H4 (cell line): ENCODE data around the gene HDHD5. TPM values are rescaled to one million over a fixed set of nuclear protein-coding genes. Genes with fewer than 3 reads are reported as not detected.

Source experiments
- DNase-seq: peaks from one replicate; pipeline ENCODE4 v3.0.0-alpha.2; 2015; ENCODE audit warnings: low spot score
- total RNA-seq: library from RNA; depleted of rRNA; stranded (reverse); fragments of >200 nt; shearing (Covaris generic); gene quantifications from 2 replicates; pipeline ENCODE4 v1.2.3, GENCODE V29; 2014

Gene HDHD5
- total RNA-seq, 1 experiment from 2014 or later = 23.6 TPM

DNA sequence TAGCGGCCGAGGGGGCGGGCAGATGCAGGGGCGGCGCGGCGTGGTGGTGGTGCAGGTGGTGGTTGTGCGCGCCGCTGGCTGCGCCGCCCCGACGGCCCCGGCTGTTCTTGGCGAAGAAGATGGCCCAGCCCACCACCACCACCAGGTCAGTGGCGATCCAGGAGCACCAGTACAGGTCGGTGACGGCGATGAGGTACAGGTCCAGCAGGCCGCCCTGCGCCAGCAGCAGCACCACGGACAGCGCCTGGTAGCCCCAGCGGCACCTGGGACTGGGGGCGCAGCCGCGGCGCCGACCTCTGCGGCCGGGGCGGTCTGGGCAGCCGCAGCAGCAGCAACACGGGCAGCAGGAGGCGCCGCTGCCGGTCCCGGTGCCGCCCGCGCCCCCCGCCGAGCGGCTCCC, 38.8 kb downstream of the HDHD5 start:
- peak; percentile 12 for DNase-seq

DNA sequence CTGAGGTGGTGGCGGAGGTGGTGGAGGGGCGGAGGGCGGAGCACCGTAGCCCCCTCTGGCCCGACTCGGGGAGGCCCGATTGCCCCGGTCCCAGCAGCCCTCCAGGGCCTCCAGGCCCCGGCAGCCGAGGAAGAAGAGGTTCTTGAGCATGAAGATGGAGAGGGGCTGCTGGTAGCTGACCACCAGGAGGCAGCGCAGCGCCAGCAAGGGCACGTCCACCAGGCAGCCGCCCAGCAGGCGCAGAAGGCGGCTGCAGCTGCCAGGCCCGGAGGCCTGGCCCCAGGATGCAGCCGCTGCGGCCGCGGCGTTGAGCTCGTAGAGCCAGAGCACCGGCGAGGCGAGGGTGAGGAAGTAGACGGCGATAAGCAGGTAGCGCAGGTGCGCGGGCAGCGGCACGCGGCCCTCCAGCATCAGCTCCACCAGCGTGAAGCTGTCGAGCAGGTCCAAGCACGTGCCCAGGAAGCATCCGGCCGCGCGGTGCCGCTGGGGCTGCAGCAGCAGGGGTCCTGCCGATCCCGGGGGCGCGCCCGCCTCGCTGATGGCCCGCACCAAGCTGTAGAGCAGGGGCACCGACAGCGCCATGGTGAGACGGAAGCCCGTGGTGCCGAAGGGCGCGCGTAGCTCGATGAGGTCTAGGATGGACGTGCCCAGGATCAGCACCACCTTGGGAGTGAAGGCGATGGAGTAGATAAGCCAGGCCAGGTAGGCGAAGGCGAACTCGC, 39.4 kb downstream of the HDHD5 start:
- no peak for DNase-seq

DNA sequence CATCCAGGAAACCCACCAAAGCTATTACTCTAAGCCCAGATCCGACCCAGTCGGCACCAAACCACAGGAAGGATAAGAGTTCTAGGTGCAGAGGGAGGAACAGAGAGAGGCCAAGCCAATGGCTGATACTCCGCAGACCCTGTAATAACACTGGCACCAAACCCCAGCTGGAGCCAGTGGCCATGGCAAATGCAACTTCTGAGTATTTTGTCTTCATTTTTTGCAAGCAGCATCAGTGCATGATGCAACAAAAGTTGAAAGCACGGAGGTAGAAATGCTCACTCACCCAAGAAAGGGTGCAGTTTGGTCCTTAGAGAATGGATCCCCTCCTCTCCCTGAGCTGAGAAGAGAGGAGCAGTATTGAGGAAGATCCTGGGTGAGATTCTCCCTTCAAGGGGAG, 40.7 kb downstream of the HDHD5 start:
- DNase-seq = no peak

DNA sequence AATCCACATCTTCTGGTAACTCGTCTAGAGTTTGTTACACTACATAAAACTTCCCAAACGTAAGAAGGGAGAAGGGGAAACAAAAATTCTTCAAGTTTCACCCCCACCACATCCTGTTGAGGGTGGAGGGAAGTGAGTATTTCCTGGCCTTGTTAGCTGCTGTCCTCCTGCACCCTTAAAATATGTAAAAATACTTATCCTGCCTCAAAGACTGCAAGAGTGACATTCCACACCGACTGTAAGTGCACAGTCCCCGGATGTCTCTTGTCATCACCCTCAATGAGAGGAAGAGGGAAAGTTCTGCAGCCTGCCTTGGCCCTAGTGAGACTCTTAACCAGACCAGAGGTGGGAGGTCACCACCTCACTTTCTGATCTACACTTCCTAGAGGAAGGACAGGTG, 41.2 kb downstream of the HDHD5 start:
- no peak for DNase-seq

DNA sequence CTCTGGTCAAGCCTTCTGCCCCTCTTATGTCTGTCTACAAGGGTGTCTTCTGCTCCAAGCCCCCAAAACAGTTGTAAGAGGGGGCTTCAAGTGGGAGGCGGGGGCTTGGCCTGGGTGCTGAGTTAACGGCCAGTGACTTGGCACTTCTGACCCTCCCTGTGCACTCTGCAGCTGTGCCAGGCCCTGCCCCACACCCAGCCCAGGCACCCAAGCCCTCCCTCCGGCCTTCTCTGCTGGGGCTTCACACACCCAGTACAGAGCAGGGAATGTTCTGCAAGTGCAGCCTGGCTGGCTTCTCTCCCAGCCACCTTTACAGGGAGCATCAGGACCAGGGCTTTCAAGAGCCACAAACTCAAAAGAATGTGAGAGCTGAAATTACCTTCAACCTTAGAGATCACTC, 41.7 kb downstream of the HDHD5 start:
- DNase-seq = no peak

DNA sequence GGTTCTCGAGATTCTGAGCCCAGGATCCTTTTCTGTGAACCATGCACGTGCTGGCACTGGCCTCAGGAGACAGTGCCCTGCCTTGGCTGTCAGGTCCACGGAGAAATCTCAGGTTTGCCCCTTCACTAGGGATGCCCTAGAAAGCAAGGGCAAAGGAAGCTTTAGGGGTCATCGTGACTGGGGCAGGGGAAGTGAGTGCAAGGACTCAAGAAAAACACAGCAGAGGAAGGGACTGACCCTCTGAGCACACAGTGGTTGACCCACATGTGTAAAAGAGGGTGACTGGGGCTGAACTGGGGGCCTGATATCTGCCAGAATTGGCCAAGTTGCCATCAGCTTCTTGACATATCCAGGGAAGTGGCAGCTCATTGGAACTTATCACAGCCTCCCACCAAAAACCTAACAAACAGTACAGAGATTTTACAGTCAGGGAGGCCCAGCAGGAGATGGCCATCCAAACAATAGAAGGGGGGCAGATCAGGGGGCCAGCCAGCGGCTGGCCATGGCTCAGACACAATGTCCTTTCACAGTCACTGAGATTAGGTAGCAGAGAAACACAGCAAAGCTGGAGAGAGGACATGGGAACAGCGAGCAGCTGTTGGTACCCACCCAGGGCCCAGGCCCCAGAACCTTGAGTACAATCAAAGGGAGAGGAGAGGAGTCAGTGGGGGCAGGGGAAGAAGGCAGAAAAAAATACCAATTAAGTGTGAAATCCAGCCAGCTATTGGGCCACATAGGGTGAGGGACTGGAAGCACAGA, 42.3 kb downstream of the HDHD5 start:
- DNase-seq = no peak

DNA sequence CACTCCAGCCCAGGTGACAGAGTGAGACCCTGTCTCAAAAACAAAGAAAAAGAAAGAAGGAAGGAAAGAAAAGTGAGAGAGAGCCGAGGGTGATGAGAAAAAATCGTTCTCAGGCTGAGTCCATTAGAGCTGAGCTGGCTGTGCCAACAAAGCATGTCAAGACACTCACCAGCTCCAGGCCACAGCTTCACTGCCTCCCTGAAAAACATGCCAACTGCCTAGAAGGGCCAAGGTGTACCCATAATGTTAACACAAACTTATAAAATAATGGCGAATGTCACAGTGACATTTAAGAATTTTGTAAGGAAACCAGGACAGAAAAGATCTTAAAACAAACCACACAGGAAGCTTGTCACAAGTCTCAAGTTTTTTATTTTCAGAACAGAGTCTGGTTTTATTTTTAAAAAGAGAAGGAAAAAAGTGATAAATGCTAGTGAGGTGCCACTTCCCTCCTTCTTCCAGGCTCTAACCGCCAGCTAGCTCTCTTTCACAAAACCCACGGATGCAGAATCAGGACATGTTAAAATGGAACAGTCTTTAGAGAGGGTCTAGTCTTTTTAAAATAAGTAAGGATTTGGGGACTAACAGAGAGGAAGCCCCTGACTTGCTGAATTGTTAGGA, 43.0 kb downstream of the HDHD5 start:
- DNase-seq = no peak

DNA sequence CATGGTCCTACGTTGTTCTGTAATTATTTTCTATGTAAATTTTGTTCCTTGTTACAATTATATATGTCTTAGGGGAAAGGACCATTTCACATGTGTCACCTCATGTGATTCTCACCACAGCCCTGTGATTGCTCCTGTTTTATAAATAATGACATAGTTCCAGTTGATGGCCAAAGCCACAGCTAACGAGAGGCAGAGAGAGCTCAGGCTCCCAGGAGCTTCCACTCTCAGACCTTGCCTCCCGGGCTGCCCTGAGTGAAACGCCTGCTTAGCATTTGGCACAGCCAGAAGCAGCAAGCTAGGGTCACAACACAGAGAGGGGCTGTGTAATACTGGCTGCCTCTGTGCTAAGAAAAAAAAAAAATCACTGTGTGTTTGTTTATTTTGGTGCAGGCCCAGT, 43.8 kb downstream of the HDHD5 start:
- DNase-seq = no peak

DNA sequence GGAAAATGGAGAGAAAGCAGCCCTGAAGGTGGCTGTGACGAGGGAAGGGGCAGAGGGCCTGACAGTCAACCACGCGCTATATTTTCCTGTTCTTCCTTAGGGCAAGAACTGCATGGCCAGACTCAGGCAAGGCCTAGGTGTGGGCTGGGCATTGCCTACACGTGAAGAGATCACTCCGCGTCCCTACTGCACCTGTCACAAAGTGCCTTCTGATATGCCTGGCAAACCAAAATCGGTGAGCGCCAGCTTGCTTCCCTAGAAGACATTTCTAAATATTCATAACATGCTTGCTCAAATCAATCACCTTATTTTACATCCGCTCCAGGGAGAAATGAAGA, 44.2 kb downstream of the HDHD5 start:
- DNase-seq = no peak

DNA sequence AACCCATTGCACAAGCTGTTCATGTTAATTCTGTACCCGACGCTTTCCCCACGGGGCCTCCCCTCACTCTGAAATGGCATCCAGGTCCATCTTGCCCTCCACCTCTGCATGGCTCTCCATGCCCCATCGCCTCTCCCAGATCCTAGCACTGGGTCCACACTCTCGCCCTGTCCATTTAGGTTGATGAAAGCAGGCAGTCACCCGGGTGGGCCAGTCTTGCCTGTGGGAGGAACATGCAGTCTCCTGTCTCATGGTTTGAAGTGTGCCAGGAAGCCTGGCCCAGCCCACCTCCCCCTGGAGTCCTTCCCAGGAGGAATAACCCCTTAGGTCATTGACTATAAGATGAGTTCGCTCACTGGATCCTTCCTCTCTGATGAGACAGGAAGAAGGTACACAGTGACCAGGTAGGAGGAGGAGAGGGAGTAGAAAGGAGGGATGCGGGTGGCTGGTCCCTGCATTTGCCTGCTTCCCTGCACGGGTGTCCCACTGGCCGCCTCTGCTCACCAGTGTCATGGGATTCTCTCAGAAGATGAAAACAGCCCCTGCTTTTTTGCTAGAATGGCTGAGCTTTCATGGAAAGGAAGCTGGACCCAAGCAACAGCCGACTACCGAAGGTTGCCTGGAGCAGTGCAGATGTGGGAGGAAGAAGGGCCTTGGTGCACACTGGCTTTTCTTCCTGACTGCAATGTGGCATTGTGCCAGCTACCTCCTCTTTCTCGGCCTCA, 44.7 kb downstream of the HDHD5 start:
- DNase-seq = no peak

DNA sequence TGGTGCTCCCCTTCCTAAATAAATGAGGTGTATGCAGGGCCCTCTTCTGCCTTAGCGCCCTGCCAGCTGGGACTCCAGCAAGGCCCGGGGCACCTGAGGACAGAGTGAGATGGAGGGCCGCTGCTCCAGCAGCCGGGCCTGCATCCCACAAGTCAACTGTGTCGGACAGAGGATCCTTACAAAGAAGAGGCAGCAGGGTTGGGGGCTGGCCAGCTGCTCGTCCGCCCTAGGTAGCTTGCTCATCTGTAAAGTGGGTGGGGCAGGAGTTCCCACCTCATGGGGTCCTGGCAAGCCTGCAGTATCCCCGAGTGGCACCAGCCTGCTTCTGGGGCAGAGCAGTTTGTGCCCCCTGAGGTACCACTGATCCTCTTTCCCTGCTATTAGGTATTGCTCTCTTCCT, 45.5 kb downstream of the HDHD5 start:
- no peak for DNase-seq

DNA sequence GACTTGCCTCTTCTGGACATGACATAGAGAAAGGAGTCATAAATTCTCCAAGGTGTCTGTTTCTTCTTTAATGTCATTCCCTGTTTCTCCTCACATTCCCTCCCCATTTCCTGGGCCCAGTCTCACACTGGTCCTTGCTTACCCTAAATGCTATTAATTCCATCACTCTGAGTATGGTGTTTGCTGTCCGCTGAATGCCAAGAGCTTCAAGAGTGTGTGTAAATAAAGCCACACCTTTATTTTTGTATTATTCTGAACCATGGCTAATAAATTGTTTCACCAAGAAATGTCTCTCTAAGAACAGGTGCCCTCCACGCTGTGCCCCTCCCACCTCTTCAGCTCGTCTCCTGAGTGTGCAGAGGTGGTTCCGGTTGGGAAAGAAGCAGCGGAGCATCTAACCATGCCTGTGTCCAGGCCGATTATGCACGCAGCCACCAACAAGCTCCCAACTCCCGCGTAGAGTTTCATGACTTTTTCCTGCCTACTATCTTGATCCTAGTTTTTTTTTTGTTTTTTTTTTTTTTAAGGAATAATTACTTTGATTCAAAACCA, 46.5 kb downstream of the HDHD5 start:
- no peak for DNase-seq

DNA sequence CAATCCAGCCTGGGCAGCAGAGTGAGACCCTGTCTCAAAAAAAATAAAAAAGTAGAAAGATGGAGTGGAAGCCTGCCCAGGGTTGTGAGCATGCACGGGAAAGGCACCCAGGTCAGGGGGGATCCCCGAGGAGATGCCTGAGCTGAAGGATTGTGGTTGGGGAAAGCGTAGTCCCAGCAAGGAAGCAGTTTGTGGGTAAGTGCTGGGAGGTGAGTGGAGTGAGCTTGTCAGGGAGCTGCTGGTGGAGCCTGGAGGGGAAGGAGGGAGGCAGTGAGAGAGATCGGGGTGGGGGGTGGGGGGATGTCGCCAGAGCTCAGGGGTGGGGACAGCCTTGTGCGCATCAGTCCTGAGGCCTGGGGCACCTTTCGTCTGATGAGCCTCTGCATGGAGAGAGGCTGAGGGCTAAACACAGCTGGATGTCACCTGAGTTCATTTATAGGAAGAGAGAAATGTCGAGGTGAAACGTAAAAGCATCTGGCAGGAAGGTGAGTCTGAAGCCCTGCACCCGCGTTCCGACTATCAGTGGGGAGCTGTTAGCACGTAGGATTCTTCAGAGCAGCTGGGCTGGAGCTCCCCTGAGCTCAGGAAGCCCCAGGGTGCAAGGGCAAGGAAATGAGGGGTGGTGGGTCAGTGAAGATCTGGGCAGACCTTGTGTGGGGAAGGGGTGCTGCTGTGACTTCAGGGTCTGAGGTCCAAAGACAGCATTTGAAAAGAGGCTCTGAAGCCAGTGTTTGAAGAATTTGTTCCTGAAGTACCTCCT, 48.1 kb downstream of the HDHD5 start:
- no peak for DNase-seq

DNA sequence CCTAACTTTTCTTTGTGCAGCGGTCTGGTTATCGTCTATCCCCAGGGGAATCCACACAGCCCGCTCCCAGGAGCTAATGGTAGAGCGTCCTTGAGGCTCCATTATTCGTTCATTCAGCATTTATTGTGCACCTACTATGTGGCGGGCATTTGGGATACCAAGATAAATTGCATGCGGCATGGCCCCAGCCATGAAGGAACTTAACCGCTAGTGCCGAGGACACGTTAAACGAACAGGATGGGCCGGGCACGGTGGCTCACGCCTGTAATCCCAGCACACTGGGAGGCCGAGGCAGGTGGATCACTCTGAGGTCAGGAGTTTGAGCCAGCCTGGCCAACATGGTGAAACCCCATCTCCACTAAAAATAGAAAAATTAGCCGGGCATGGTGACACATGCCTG, 49.1 kb downstream of the HDHD5 start:
- DNase-seq = no peak

DNA sequence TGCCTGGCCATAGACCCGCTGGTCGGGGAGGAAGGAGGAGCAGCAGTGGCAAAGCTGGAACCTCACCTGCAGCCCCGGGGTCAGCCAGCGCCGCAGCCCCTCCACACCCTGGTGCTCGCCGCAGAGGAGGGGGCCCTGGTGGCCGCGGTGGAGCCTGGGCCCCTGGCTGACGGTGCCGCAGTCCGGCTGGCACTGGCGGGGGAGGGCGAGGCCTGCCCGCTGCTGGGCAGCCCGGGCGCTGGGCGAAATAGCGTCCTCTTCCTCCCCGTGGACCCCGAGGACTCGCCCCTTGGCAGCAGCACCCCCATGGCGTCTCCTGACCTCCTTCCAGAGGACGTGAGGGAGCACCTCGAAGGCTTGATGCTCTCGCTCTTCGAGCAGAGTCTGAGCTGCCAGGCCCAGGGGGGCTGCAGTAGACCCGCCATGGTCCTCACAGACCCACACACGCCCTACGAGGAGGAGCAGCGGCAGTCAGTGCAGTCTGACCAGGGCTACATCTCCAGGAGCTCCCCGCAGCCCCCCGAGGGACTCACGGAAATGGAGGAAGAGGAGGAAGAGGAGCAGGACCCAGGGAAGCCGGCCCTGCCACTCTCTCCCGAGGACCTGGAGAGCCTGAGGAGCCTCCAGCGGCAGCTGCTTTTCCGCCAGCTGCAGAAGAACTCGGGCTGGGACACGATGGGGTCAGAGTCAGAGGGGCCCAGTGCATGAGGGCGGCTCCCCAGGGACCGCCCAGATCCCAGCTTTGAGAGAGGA, 49.8 kb downstream of the HDHD5 start:
- DNase-seq = no peak

DNA sequence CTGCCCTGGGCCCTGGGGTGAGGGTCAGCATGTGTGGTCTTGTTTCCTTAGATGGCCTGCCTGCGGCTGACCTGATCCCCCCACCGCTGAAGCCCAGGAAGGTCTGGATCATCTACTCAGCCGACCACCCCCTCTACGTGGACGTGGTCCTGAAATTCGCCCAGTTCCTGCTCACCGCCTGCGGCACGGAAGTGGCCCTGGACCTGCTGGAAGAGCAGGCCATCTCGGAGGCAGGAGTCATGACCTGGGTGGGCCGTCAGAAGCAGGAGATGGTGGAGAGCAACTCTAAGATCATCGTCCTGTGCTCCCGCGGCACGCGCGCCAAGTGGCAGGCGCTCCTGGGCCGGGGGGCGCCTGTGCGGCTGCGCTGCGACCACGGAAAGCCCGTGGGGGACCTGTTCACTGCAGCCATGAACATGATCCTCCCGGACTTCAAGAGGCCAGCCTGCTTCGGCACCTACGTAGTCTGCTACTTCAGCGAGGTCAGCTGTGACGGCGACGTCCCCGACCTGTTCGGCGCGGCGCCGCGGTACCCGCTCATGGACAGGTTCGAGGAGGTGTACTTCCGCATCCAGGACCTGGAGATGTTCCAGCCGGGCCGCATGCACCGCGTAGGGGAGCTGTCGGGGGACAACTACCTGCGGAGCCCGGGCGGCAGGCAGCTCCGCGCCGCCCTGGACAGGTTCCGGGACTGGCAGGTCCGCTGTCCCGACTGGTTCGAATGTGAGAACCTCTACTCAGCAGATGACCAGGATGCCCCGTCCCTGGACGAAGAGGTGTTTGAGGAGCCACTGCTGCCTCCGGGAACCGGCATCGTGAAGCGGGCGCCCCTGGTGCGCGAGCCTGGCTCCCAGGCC, 50.6 kb downstream of the HDHD5 start:
- DNase-seq = no peak

DNA sequence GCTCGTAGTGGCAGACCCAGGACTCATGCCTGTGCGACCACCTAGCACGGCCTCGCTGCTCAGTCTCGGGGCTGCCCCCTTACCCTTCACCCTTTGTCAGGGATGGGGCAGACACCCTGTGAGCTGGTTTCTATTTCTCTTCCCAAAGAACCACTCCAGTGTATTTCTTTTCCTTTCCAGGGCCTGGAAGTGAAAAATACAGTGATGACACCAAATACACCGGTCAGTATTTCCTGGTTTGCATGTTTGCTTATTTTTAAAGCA, 51.6 kb downstream of the HDHD5 start:
- no peak for DNase-seq

DNA sequence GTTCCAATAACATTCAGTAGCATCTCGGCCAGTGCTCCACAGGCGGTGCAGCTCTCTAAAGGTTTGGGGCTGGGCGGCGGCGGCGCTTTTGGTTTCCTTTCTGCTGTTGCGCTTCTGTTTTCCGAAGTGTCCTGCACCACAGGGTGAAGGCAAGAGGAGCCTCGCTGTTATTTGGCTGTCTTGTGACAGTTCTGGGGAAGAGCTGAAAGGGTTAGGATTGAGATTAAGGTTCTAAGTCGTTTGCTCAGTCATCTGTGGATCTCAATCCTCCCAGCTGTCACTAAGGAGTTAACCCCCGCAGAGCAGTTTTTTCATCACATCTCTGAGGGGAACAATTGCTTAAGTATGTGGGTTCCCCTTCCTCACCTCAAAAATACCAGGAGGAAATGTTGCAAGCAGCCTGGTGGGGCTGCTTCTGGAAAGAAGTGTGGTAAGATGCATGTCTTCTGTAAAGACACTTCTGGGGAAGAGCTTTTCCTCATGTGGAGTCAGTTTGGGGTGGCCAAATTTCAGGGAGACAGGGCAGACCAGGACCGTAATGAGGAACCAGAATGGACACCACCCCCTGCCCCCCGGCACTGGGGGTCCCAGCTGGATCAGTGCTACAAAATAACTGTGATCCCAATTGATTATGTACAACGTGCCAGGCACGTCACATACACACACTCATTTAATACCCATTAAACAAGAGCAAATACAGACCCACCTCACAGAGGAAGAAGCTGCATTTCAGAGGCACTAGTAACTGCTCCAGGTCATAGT, 52.1 kb downstream of the HDHD5 start:
- DNase-seq = no peak

DNA sequence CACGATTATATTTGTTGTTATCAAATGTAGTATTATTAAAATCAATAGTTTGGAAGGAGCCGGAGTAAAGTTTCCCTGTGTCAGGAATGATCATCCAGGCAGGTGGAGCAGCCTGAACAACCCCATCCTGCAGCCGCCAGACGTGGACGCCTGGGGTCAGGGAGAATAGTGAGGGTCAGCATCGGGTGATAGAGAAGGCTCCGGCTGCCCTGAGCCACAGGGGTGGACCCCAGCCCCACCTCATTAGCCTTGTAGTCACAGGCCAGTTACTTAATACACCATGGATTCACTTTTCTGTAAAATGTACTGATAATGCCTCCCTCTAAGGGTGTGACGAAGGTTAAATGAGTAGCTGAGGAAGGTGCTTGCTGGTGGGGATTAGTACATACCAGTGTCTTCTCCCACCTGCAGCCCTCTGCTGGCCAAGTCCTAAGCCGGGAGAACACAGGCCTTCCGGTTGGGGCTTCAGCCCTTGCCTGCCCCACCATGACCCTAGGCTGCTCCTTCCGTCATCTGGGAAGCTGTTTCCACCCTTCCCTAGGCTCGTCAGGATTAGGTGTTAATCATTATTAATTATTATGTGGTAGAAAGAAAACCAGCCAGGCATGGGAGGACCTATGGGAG, 52.8 kb downstream of the HDHD5 start:
- DNase-seq = no peak
